GM21619 (cell line): Measurements from ENCODE around the gene PLA2G6.

Source experiments
- ATAC-seq: cut with Tn5 transposase; IDR thresholded peaks from one replicate; pipeline ENCODE4 v1.9.1; 2021; ENCODE audit not compliant: unreplicated experiment

Gene PLA2G6

GRCh38 chr22:38073150-38074130, 108.2 kb downstream of the PLA2G6 start:
- no peak for ATAC-seq

GRCh38 chr22:38072322-38073149, 109.1 kb downstream of the PLA2G6 start:
- ATAC-seq, result no peak

GRCh38 chr22:38071421-38072321, 110.0 kb downstream of the PLA2G6 start:
- no peak for ATAC-seq

- ATAC-seq, result no peak
These were observed 111.2 kb downstream of the PLA2G6 start for GRCh38 chr22:38070250-38070921.

GRCh38 chr22:38069372-38070249, 112.0 kb downstream of the PLA2G6 start:
- no peak for ATAC-seq

- no peak for ATAC-seq
These were observed 112.8 kb downstream of the PLA2G6 start for GRCh38 chr22:38068641-38069371.

- no peak for ATAC-seq
These were observed 113.8 kb downstream of the PLA2G6 start for GRCh38 chr22:38067761-38068360.

- no peak for ATAC-seq
These were observed 114.6 kb downstream of the PLA2G6 start for GRCh38 chr22:38067028-38067415.

- ATAC-seq, result no peak
These were observed 115.1 kb downstream of the PLA2G6 start for GRCh38 chr22:38066381-38067027.

- no peak for ATAC-seq
These were observed 116.1 kb downstream of the PLA2G6 start for GRCh38 chr22:38065539-38065938.

- no peak for ATAC-seq
These were observed 118.8 kb downstream of the PLA2G6 start for GRCh38 chr22:38062791-38063190.
